Measurements from ENCODE around the gene SERP1.

SERP1 gene

GRCh38 chr3:150520408-150520807 is 25.9 kb downstream of the SERP1 start:
- no peak overlapping the region for H3K23ac ChIP-seq (ENCODE audit: low read length)
- no peak overlapping the region for H2AK5ac ChIP-seq (ENCODE audit: low read length)
- no peak overlapping the region for H2BK5ac ChIP-seq (ENCODE audit: low read length)
- no peak overlapping the region for H4K8ac ChIP-seq (ENCODE audit: low read depth, low read length)
- no peak overlapping the region for H2BK15ac ChIP-seq (replicated peaks; ENCODE audit: low read depth)
- H3K79me2 ChIP-seq (ENCODE audit: control insufficient read depth, insufficient read depth, low read length), result no peaks in the 10 kb centered on the region
- H3K4me2 ChIP-seq (ENCODE audit: low read length), result no peak overlapping the region
- no peaks in the 10 kb centered on the region for H3K27me3 ChIP-seq (ENCODE audit: insufficient read depth, low read length, poor library complexity)
- H3K4me3 ChIP-seq (ENCODE audit: low read length), result no peak overlapping the region
- H3K18ac ChIP-seq (ENCODE audit: low read length), result no peak overlapping the region
- no peak overlapping the region for H3K56ac ChIP-seq (ENCODE audit: low read length)
- no peak overlapping the region for H3K4ac ChIP-seq (ENCODE audit: low read depth, low read length)
- H3K4me1 ChIP-seq (ENCODE audit: control insufficient read depth, low read depth, low read length), result no peaks in the 10 kb centered on the region
- WGBS (ENCODE audit: extremely low coverage, insufficient coverage, low lambda C conversion rate), result no CpG with 5 or more reads among the region's 24 CpGs
- H3K36me3 ChIP-seq (ENCODE audit: control insufficient read depth, insufficient read depth, low read length), result no peaks in the 10 kb centered on the region
- H3K79me1 ChIP-seq (ENCODE audit: low read length), result no peaks in the 10 kb centered on the region
- no peak for DNase-seq
- H2BK120ac ChIP-seq (ENCODE audit: low read depth, low read length), result no peak overlapping the region
- H3K9ac ChIP-seq (ENCODE audit: low read length), result no peak overlapping the region
- no peak overlapping the region for H4K5ac ChIP-seq (ENCODE audit: low read length)
- H3K27ac ChIP-seq (ENCODE audit: low read depth, low read length), result no peak overlapping the region

GRCh38 chr3:150519026-150519425 is 27.3 kb downstream of the SERP1 start:
- H2BK120ac ChIP-seq (ENCODE audit: low read depth, low read length), result no peak overlapping the region
- no peak overlapping the region for H3K9ac ChIP-seq (ENCODE audit: low read length)
- no peak for DNase-seq
- H2BK5ac ChIP-seq (ENCODE audit: low read length), result no peak overlapping the region
- no peak overlapping the region for H3K23ac ChIP-seq (ENCODE audit: low read length)
- no peak overlapping the region for H3K18ac ChIP-seq (ENCODE audit: low read length)
- no peak overlapping the region for H3K4me2 ChIP-seq (ENCODE audit: low read length)
- WGBS (ENCODE audit: extremely low coverage, insufficient coverage, low lambda C conversion rate), result no CpG with 5 or more reads among the region's 3 CpGs
- no peak overlapping the region for H2BK15ac ChIP-seq (replicated peaks; ENCODE audit: low read depth)
- no peak overlapping the region for H3K27ac ChIP-seq (ENCODE audit: low read depth, low read length)
- no peak overlapping the region for H3K56ac ChIP-seq (ENCODE audit: low read length)
- H3K79me1 ChIP-seq (ENCODE audit: low read length), result no peaks in the 10 kb centered on the region
- H3K4ac ChIP-seq (ENCODE audit: low read depth, low read length), result no peak overlapping the region
- no peaks in the 10 kb centered on the region for H3K36me3 ChIP-seq (ENCODE audit: control insufficient read depth, insufficient read depth, low read length)
- no peak overlapping the region for H3K4me3 ChIP-seq (ENCODE audit: low read length)
- no peak overlapping the region for H4K8ac ChIP-seq (ENCODE audit: low read depth, low read length)
- no peak overlapping the region for H2AK5ac ChIP-seq (ENCODE audit: low read length)
- no peak overlapping the region for H4K5ac ChIP-seq (ENCODE audit: low read length)
- H3K27me3 ChIP-seq (ENCODE audit: insufficient read depth, low read length, poor library complexity), result no peaks in the 10 kb centered on the region
- no peaks in the 10 kb centered on the region for H3K79me2 ChIP-seq (ENCODE audit: control insufficient read depth, insufficient read depth, low read length)
- H3K4me1 ChIP-seq (ENCODE audit: control insufficient read depth, low read depth, low read length), result no peaks in the 10 kb centered on the region

GRCh38 chr3:150515210-150515609 is 31.1 kb downstream of the SERP1 start:
- DNase-seq, result no peak
- H3K9ac ChIP-seq (ENCODE audit: low read length), result no peak overlapping the region
- H2AK5ac ChIP-seq (ENCODE audit: low read length), result no peak overlapping the region
- H3K56ac ChIP-seq (ENCODE audit: low read length), result no peak overlapping the region
- H2BK120ac ChIP-seq (ENCODE audit: low read depth, low read length), result no peak overlapping the region
- H2BK5ac ChIP-seq (ENCODE audit: low read length), result no peak overlapping the region
- no peaks in the 10 kb centered on the region for H3K27me3 ChIP-seq (ENCODE audit: insufficient read depth, low read length, poor library complexity)
- no peak overlapping the region for H3K4me2 ChIP-seq (ENCODE audit: low read length)
- no peak overlapping the region for H3K4ac ChIP-seq (ENCODE audit: low read depth, low read length)
- no peak overlapping the region for H3K18ac ChIP-seq (ENCODE audit: low read length)
- H3K27ac ChIP-seq (ENCODE audit: low read depth, low read length), result no peak overlapping the region
- H3K79me2 ChIP-seq (ENCODE audit: control insufficient read depth, insufficient read depth, low read length), result no peaks in the 10 kb centered on the region
- H4K5ac ChIP-seq (ENCODE audit: low read length), result no peak overlapping the region
- H2BK15ac ChIP-seq (replicated peaks; ENCODE audit: low read depth), result no peak overlapping the region
- H3K4me3 ChIP-seq (ENCODE audit: low read length), result no peak overlapping the region
- no peak overlapping the region for H3K23ac ChIP-seq (ENCODE audit: low read length)
- no peak overlapping the region for H4K8ac ChIP-seq (ENCODE audit: low read depth, low read length)
- no CpG with 5 or more reads among the region's 4 CpGs for WGBS (ENCODE audit: extremely low coverage, insufficient coverage, low lambda C conversion rate)
- no peaks in the 10 kb centered on the region for H3K79me1 ChIP-seq (ENCODE audit: low read length)
- H3K4me1 ChIP-seq (ENCODE audit: control insufficient read depth, low read depth, low read length), result no peaks in the 10 kb centered on the region
- H3K36me3 ChIP-seq (ENCODE audit: control insufficient read depth, insufficient read depth, low read length), result no peaks in the 10 kb centered on the region

- H4K5ac ChIP-seq (ENCODE audit: low read length), result no peak overlapping the region
- no peak overlapping the region for H3K4me3 ChIP-seq (ENCODE audit: low read length)
- DNase-seq, result no peak
- no peaks in the 10 kb centered on the region for H3K79me2 ChIP-seq (ENCODE audit: control insufficient read depth, insufficient read depth, low read length)
- no peak overlapping the region for H3K4ac ChIP-seq (ENCODE audit: low read depth, low read length)
- H3K4me1 ChIP-seq (ENCODE audit: control insufficient read depth, low read depth, low read length), result no peaks in the 10 kb centered on the region
- H2BK15ac ChIP-seq (replicated peaks; ENCODE audit: low read depth), result no peak overlapping the region
- H3K9ac ChIP-seq (ENCODE audit: low read length), result no peak overlapping the region
- H3K79me1 ChIP-seq (ENCODE audit: low read length), result no peaks in the 10 kb centered on the region
- no peak overlapping the region for H3K56ac ChIP-seq (ENCODE audit: low read length)
- no peak overlapping the region for H3K27ac ChIP-seq (ENCODE audit: low read depth, low read length)
- H2AK5ac ChIP-seq (ENCODE audit: low read length), result no peak overlapping the region
- H3K23ac ChIP-seq (ENCODE audit: low read length), result no peak overlapping the region
- H3K36me3 ChIP-seq (ENCODE audit: control insufficient read depth, insufficient read depth, low read length), result no peaks in the 10 kb centered on the region
- H4K8ac ChIP-seq (ENCODE audit: low read depth, low read length), result no peak overlapping the region
- no peak overlapping the region for H3K4me2 ChIP-seq (ENCODE audit: low read length)
- no peak overlapping the region for H2BK5ac ChIP-seq (ENCODE audit: low read length)
- no CpG with 5 or more reads among the region's 4 CpGs for WGBS (ENCODE audit: extremely low coverage, insufficient coverage, low lambda C conversion rate)
- H3K18ac ChIP-seq (ENCODE audit: low read length), result no peak overlapping the region
- H2BK120ac ChIP-seq (ENCODE audit: low read depth, low read length), result no peak overlapping the region
- H3K27me3 ChIP-seq (ENCODE audit: insufficient read depth, low read length, poor library complexity), result no peaks in the 10 kb centered on the region
These were observed 35.0 kb downstream of the SERP1 start for GRCh38 chr3:150511122-150511821.

- Histone ChIP-seq H3K4me3 (ENCODE audit: low read length) (no peak overlapping the region), H3K36me3 (ENCODE audit: control insufficient read depth, insufficient read depth, low read length) (no peaks in the 10 kb centered on the region), H3K4ac (ENCODE audit: low read depth, low read length) (no peak overlapping the region), H3K79me2 (ENCODE audit: control insufficient read depth, insufficient read depth, low read length) (no peaks in the 10 kb centered on the region), H3K27ac (ENCODE audit: low read depth, low read length) (no peak overlapping the region), H3K4me2 (ENCODE audit: low read length) (no peak overlapping the region), H3K4me1 (ENCODE audit: control insufficient read depth, low read depth, low read length) (no peaks in the 10 kb centered on the region), H2BK120ac (ENCODE audit: low read depth, low read length) (no peak overlapping the region), H4K5ac (ENCODE audit: low read length) (no peak overlapping the region), H3K27me3 (ENCODE audit: insufficient read depth, low read length, poor library complexity) (no peaks in the 10 kb centered on the region), H3K56ac (ENCODE audit: low read length) (no peak overlapping the region), H3K23ac (ENCODE audit: low read length) (no peak overlapping the region), H3K79me1 (ENCODE audit: low read length) (no peaks in the 10 kb centered on the region), H3K9ac (ENCODE audit: low read length) (no peak overlapping the region), H2BK5ac (ENCODE audit: low read length) (no peak overlapping the region), H2BK15ac (replicated peaks; ENCODE audit: low read depth) (no peak overlapping the region), H4K8ac (ENCODE audit: low read depth, low read length) (no peak overlapping the region), H2AK5ac (ENCODE audit: low read length) (no peak overlapping the region), H3K18ac (ENCODE audit: low read length) (no peak overlapping the region)
- WGBS (ENCODE audit: extremely low coverage, insufficient coverage, low lambda C conversion rate), result no CpG with 5 or more reads among the region's 2 CpGs
- DNase-seq, result no peak
These were observed 36.5 kb downstream of the SERP1 start for GRCh38 chr3:150509780-150510179.

GRCh38 chr3:150508401-150508800 is 37.9 kb downstream of the SERP1 start:
- Histone ChIP-seq H3K36me3 (ENCODE audit: control insufficient read depth, insufficient read depth, low read length) (no peaks in the 10 kb centered on the region), H3K79me2 (ENCODE audit: control insufficient read depth, insufficient read depth, low read length) (no peaks in the 10 kb centered on the region), H3K79me1 (ENCODE audit: low read length) (no peaks in the 10 kb centered on the region), H2BK5ac (ENCODE audit: low read length) (no peak overlapping the region), H3K23ac (ENCODE audit: low read length) (no peak overlapping the region), H2AK5ac (ENCODE audit: low read length) (no peak overlapping the region), H3K18ac (ENCODE audit: low read length) (no peak overlapping the region), H3K9ac (ENCODE audit: low read length) (no peak overlapping the region), H3K4me2 (ENCODE audit: low read length) (no peak overlapping the region), H2BK15ac (replicated peaks; ENCODE audit: low read depth) (no peak overlapping the region), H4K5ac (ENCODE audit: low read length) (no peak overlapping the region), H3K4me1 (ENCODE audit: control insufficient read depth, low read depth, low read length) (no peaks in the 10 kb centered on the region), H4K8ac (ENCODE audit: low read depth, low read length) (no peak overlapping the region), H3K27ac (ENCODE audit: low read depth, low read length) (no peak overlapping the region), H3K4ac (ENCODE audit: low read depth, low read length) (no peak overlapping the region), H2BK120ac (ENCODE audit: low read depth, low read length) (no peak overlapping the region), H3K56ac (ENCODE audit: low read length) (no peak overlapping the region), H3K27me3 (ENCODE audit: insufficient read depth, low read length, poor library complexity) (no peaks in the 10 kb centered on the region), H3K4me3 (ENCODE audit: low read length) (no peak overlapping the region)
- no peak for DNase-seq

Measured in mesendoderm (in vitro differentiated cells).